HG03565 (cell line): ENCODE measurements around the gene LMO1.

ENCODE experiments used
- ATAC-seq: cut with Tn5 transposase; IDR thresholded peaks from one replicate; pipeline ENCODE4 v1.9.1; 2021; ENCODE audit warnings: mild to moderate bottlenecking, moderate library complexity; ENCODE audit not compliant: unreplicated experiment

The LMO1 gene

DNA sequence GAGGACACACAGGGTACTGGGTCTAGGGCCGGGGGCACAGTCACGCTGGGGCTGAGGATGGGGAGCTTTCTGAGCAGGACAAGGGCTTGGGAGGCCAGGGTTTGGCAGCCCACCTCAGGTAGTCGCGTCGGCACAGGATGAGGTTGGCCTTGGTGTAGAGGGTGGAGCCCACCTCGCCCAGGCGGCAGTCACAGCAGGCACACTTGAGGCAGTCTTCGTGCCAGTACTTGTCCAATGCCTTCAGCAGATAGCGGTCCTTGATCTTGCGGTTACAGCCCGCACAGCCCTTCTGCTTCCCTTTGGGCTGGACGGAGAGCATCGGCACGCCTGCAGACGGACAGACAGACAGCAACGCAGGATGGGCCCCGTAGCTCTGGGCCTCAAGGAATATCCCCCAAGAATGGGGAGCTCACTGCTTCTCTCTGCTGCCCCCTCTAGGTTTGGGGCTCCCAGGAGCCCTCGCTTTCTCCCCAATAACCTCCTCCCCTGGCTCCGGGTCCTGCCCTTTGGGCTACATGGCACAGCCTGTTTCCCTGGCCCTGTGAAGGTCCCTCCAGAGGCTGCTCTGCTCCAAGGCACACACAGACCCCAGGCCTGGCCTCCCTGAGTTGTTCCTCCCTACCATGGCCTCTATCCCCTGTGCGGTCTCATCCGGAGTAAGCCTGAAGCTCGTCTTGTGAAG lies 33.4 kb downstream of the LMO1 start:
- no peak for ATAC-seq

DNA sequence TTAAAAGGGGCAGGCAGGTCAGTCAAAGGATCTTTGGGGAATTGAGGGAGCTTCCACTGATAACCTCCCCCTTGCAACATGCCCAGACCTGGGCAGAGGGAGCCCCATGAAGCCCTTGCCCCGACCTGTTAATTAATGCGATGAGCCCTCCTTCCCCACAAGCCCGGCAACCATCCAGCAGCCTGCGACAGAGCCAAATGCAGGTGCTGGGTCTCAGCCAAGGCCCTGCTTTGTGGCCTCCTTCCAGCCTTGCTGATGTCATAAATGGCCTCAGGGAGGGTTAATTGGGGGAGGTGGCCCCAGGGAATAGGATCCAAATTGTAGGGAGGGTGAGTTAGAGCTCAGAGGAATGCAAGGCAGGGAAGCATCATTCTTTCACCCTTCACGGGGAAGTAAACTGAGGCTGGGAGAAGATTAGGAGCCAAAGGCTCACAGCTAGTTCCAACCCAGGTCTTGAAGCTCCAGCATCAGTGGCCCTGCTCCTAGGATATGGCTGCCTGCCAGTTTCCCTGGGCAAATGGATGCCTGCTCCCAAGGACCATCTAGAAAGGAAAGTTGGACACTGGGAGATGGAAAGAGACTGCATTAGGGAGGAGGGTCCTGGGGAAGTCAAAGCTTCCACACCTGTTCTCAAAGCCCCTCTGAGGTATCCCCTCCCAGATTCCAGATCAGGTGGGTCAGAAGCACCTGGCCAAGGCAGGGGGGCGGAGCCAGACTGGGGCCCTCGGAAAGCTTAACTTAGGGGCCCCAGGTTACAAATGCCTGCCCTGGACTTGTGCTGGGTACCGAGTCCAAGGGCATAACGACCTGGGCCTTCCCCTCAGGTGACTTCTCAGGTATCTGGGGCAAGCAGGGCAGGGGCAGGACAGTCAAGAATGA lies 34.1 kb downstream of the LMO1 start:
- ATAC-seq = no peak

DNA sequence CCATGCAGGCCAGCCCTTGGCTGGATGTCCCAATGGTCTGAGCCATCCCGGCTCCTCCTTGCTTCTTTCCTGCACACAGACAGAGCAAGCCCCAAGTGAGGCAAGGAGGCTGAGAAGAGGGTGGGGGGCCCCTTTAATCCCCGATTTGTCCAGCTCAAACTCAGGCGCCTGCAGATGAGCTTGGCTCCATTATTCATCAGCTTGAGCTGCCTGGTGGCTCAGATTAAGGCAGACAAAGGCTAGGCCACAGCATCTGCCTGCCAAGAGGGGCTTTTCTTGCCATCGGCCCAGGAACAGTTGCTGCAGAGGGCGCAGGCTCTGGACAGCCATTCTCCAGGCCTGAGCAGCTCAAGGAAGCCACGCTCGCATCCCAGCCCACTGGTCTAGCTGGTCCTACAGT lies 35.4 kb downstream of the LMO1 start:
- ATAC-seq = no peak

DNA sequence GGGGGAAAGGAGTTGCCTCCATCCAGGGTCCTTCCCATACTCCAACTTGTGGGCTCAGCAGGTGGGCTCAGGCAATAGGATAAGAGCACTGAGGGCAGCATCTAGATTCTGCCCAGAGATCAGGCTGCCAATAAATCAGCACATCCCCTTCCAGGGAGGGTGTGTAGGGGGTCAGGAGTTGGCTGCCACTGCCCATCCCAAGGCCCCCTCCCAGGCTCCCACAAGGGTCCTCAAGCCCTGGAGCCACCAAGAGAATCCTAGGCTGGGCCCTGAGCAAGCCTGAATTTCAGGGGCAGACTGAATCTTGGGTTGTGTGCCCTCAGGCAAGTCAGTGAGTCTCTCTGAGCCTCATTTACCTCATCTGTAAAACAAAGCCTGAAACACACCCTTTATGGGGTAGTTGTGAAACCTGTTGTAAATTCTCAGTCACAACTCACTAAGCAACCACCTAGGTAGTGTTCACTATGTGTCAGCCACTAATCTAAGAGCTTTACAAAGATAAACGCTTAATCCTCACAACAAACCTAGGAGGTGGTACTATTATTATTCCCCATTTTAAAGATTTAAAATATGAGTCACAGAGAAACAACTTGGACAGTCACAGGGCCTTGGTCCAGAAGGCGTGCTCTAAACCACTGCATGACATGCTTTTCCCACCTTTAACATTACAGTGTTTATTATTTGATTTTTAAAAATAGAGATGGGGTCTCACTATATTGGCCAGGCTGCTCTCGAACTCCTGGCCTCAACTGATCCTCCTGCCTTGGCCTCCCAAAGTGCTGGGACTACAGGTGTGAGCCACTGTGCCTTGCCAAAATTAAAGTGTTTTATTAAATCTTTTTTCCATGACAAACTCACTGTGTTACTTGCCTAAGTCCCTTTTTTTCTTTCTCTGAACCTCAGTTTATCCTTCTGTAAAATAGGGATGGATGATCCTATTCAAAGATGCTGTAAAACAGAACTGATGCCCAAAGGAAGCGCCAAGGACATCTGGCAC lies 36.2 kb downstream of the LMO1 start:
- ATAC-seq = no peak

DNA sequence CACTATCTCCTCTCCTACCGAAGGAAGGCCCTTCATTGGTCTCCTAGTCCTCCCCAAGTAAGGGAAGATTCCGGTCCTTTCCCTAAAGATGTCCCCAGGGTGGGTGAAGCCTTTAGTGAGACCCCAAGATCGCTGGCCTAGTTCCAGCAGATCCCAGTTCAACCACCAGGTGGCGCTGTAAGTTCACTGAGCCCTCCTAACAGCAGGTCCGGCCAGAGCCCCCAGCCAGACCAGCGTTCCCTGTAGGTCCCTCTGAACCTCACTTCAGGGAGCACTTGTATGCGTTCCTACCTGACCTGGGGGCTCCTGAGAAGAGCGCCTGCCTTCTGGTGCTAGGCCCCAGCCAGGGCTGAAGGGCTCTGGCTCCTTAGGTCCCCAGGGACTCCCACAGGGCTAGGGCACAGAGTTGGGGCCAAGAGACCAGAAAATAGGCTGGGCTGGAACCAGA lies 38.1 kb downstream of the LMO1 start:
- ATAC-seq = no peak

DNA sequence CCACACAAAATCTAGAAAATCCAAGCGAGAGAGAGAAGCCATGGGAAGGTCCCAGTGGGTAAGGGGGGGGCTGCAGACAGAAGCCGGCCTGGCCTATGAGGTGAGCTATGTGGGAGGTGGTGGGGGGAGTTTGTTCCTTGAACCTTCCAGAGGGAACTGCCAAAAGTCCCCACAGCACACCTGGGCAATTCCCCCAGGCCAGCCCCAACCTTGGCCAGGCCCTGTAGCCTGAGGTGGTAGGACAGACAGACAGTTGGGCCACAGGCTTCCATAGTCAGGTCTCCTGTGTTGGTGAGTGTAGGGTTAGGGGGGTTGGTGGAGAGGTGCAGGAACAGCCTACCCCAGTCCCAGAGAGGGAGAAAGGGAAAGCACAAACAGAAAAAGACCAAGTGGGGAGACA lies 39.0 kb downstream of the LMO1 start:
- no peak for ATAC-seq

DNA sequence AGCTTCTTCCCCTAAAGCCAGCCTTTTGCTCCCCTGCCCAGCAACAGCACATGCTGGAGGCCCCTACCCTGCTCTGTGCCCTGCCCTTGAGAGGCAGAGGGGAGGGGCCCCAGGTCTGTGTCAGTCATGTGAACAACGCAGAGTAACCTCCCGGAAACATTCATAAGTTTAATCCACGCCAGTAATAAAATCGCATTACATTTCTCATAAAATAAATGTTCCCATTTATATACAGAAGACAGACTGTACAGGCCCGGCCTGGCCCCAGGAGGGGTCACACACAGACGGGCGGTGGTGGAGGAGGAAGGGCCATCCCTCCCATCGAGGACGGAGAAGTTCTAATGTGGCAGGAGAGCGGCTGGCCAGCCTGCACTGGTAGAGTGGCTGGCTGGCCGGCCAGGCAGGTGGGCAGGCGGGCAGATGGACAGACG lies 39.5 kb downstream of the LMO1 start:
- no peak for ATAC-seq

DNA sequence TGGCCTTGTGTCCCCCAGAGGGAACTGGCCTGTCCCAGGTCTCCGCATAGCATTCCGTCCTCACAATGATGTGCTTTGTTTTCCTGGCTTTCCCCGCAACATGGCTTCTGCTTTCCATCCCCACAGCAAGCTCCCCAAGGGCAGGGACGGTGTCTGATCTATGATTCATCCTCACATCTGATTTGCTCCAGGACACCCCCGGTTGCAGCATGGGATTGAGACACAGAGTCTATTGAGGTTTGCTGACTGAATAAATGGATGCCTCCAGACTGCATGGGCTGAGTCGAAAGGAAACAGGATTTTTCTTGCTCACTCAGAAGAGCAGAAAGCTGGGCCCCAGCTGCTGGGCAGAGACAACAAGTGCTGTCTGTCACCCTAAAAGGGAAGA lies 40.2 kb downstream of the LMO1 start:
- ATAC-seq = no peak

DNA sequence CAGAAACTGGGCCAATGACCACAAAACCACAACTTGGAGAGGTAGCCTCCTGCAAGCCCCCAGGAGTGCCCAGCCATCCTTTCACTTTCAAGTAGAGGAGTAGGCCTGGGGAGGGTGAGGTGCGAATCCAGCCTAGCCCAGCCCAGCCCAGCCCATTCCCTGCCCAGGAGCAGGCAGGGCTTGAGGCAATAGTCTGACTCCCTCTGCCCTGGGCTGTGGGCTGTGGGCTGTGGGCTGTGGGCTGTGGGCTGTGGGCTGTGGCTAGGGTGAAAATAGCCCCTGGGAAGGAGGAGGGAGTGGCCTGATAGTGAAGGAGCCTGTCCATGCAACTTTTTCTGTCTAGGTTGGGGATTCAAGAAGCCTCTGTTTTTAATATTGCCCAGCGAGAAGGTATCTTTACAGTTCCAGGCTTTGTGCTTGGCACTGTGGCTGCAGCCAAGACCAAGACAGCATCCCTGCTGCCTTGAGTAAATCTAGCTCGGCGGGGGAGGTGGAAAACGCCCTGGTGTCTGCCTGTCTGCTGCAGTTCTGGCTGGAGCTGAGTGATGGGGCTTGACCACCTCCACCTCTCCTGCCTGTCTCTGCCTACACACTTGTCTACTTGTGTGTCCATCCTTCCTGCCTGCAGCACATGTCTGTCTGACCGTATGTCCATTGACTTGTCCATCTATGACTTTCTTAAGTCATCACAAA lies 40.7 kb downstream of the LMO1 start:
- no peak for ATAC-seq

DNA sequence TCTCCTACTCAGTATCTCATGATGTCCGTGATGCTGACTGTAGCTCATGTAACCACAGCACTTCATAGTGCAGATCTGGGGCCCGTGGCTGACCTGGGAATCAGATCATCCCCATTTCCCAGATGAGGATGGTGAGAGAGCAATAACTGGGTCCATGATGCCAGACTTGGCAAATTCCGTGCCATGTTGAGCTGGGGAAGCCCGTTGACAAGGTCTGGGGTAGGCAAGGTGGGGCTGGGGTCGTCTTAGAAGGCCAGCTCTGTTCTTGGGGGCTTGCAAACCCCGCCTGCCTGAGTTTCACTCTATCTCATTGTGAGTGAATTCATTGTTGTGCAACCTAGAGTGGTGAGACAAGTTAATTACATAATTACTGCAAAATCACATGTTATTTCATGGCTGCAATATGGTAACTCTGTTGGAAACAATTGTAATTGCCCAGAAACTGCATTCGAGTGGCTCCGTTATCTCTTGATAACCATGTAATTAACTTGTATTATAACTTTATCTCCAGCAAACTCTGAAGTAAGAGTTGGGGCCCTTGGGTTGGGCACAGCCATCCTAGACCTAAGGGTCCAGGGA lies 41.7 kb downstream of the LMO1 start:
- no peak for ATAC-seq

DNA sequence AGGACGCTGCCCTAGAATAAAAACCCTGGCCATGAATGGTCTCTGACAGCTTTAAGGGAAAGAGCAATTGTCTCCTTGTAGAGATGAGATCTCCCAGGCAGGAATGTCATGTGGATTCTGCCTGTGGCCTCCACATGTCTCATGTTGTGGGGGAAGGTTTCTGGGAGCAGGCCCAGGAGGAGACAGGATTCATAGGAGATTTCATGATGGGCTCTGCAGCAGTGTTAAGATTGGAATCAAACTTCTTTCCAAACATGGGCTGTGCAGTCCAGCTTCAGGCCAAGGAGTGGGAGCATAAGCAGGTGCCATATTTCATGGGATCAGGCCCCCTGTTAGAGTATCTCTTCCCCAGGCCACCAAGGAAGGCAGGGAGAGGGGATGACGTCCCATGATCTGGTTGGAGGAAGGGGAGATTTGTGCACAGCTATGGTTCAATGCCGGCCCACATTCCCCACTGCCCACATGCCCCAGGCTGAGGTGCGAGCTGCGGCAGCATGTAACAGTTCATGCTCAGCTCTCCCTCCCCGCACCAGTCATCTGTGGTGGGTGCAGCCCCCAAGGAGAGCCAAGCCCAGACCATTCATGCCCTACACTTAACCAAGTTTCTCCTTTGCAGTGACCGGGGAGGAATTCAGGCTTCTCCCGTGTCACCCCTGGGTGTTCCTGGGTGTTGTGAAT lies 42.5 kb downstream of the LMO1 start:
- ATAC-seq = no peak

DNA sequence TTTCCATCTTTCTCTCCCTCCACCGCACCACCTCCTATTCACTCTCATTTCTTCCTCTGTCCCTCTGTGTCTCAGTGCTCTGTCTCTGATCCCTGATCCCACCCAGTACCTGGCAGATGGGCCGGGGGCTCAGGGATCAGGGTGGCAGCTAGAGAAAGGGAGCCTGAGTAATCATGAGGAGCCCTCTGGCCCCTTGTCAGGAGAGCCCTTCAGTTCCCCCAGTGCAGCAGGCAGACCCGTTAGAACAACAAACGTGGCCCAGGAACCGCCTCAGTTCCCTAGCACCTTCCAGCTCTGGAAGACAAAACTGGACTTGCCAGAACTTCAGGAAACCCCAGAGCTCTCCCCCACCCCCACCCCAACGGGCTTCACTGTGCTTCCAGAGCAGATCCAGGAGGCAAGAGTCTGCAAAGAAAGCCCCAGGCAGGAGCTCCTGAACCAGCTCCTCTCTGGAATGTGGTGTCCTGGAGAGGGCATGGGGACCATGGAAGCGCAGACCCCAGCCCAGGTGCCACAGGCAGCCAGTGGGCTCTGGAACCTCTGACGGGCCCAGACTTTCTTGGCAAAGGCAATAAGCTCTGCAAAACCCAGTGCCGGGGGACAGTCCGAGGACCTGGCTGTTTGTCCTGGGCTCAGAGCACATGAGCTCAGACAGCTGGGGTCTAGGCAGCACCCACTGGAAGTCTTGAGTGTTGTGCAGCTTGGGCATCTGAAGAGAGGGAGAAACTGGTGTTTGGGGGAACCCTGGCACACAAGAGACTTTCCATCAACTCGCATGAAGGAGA lies 43.2 kb downstream of the LMO1 start:
- ATAC-seq = no peak

DNA sequence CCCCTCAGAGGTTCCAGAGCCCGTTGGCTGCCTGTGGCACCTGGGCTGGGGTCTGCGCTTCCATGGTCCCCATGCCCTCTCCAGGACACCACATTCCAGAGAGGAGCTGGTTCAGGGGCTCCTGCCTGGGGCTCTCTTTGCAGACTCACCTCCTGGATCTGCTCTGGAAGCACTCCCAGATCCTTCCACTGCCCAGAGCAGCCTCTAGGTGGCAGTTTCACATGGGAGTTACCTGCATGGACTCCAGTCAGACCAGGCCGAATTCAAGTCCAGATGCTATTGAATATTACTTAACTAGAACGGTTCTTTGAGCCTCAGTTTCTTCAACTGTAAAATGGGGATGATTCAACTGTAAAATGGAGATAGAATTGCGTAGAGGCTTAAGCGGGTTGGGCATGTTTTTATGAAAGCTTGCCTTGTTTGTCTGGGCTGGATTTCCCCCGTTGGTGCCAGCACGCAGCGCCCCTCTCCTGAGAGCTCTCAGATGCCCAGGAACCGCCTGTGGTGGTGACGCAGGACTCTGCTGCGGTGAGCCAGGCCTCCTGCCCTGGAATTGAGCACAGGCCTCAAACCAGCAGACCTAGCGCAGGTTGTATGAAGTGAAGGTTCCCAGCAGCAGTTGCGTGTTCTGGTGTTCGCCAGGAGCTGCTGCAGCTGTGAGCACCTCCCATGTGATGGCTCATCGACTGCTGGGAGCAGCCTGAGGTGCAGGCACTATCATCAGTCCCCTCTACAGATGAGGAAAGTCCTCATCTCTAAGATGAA lies 44.2 kb downstream of the LMO1 start:
- ATAC-seq = no peak

DNA sequence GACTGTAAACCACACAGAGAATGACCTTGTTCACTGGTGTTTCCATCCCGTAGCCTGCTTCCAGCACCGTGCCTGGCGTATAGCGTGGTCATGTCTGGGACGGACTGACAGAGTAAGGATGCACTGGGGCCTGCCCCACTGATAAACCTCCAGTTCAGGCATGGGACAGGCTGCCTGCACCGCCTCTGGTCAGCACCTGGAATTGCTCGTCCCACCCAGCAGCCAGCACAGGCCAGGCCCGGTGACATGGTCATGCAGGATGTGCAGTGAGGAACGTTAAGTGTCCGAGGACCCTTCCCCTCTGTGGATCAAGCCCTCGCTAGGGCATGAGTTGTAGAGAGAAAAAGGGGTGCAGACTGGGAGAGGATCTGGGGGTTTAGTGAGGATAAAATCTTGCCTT lies 44.8 kb downstream of the LMO1 start:
- no peak for ATAC-seq

DNA sequence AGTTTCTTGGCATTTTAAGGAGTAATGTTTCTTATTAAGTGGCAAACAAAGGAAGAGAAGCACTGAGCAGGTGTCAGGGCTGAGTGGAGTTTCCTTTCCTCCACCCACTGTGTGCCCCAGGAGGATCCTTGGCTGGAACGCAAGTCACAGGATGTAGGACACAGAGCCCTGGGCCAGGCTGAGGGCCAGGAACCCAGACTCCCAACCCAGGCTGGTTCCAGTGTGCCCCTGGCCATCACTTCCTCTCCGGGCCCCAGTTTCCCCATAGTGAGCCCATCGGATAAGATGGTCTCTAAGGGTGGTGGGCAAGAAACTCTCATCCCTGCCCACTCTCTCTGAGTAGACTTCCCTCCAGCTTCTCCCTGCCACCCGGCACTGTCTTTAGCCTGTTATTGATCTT lies 45.3 kb downstream of the LMO1 start:
- no peak for ATAC-seq

DNA sequence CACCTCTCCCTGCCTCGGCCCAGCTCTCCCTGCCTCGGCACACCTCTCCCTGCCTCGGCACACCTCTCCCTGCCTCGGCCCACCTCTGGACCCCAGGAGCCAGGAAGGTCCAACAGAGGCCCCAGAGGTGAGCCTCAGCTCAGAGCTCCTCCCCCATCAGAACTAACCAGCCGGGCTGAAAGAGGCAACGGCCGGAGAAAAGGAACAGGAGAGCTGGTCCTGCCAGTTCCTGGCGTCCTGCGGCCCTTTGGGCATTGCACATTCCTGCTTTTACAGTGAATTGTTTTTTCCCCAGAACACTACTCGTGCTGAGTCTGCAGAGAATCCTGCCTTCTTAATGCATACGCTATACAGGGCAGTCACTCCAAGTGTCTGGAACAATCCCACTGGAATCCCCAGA lies 45.8 kb downstream of the LMO1 start:
- no peak for ATAC-seq

DNA sequence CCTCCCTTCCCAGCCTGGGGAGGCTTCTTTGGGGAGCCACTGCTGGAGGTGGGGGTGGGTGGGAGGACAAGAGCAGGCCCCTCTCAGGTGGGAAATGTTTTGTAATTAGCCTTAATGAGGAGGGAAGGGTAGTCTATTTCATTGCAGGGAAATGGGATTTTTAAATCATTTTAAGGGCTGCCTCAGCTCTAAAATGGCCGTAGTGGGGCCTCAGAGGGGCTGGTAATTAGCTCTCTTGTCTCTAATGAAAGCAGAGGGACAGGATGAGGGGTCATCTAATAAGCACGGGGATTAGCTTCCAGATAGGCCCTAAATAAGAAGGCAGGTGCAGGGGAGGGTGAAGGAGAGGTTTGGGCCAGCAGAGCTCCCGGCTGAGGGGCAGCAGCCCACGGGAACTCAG lies 46.5 kb downstream of the LMO1 start:
- no peak for ATAC-seq

DNA sequence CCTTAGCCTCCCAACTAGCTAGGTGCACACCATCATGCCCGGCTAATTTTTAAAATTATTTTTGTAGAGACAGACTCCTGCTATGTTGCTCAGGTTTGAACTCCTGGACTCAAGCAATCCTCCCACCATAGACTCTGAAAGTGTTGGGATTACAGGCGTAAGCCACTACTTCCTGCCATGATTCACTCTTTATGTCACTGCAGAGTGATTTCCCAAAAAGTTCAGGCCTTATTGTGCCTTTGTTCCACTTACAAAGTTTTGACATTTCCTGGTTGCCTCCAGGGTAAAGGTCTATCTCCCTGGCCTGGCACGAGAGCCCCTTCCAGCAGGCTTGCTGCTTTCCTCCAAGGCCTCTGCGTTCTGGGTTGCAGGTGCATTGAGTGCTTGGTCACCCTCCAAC lies 50.3 kb downstream of the LMO1 start:
- no peak for ATAC-seq
